Ascending aorta (tissue), 2 donors: ENCODE data around the gene CACNG5. TPM values are rescaled to one million over a fixed set of nuclear protein-coding genes. Genes with fewer than 3 reads are reported as not detected.

ENCODE experiments used
- DNase-seq, 2 donors: peaks; one replicate each; pipeline ENCODE4 v3.0.0-alpha.2; 2019; ENCODE audit warnings: low spot score in 2 of 2
- H3K27ac ChIP-seq, 2 donors: fragments of 200-600 bp; sonication (generic); one replicate each; pipeline ENCODE4 v1.5.1; 2016 to 2017; ENCODE audit warnings: mild to moderate bottlenecking in 1 of 2
- H3K27me3 ChIP-seq: fragments of 200-600 bp; sonication (generic); one replicate; pipeline ENCODE4 v1.5.1; 2017
- H3K36me3 ChIP-seq, 2 donors: fragments of 200-600 bp; sonication (generic); one replicate each; pipeline ENCODE4 v1.5.1; 2016
- H3K4me1 ChIP-seq, 2 donors: fragments of 200-600 bp; sonication (generic); one replicate each; pipeline ENCODE4 v1.5.1; 2016 to 2017; ENCODE audit warnings: mild to moderate bottlenecking in 1 of 2
- H3K4me3 ChIP-seq, 2 donors: fragments of 200-600 bp; sonication (generic); one replicate each; pipeline ENCODE4 v1.5.1; 2016 to 2017; ENCODE audit warnings: mild to moderate bottlenecking in 1 of 2
- H3K9me3 ChIP-seq, 2 donors: fragments of 200-600 bp; sonication (generic); one replicate each; pipeline ENCODE4 v1.5.1; 2016
- CTCF ChIP-seq, 3 experiments: fragments of 200-600 bp in 2 of 3; fragments of 450-650 bp in 1 of 3; sonication (generic) in 2 of 3; IDR thresholded peaks; one replicate each; pipeline ENCODE4 v1.5.1; 2016 to 2019; ENCODE audit warnings: antibody characterized with exemption in 3 of 3, mild to moderate bottlenecking in 1 of 3, moderate library complexity in 1 of 3
- intact Hi-C: fragments of 100-400 bp; cut with DNase I; formaldehyde crosslinking; loops from one replicate; pipeline ENCODE4 v1.15.1; 2023
- total RNA-seq: library from RNA; depleted of rRNA; stranded (reverse); fragments of >200 nt; gene quantifications from one replicate; pipeline ENCODE4 v1.1.0, GENCODE V29; 2016

The CACNG5 gene
- total RNA-seq, 1 donor from 2014 or later = not detected

DNA sequence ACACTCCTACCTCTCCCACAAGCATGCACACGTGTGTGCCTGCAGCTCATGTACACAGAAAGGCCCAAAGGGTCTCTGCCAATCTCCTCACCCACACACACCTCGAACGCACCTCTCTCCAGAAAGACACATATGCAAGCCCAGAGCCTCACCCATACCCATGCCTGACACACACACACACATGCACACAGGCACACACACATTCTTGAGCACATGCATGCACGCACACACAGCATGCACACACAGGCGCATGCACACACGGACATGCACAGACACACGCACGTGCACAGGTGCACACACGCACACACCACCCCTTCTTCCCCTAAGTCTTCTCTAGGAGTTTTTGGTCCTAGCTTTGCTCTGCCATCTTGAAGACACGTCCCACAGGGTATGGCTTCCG lies 80.9 kb downstream of the CACNG5 start:
- no peaks in the 10 kb centered on the region for H3K36me3 ChIP-seq
- no peaks in the 10 kb centered on the region for H3K4me1 ChIP-seq
- no peak for DNase-seq
- TF ChIP-seq CTCF (IDR thresholded peaks at IDR 0.05) = no peak
- intact Hi-C loops = no loop called here
- H3K27me3 ChIP-seq = no peaks in the 10 kb centered on the region
- no peaks in the 10 kb centered on the region for H3K9me3 ChIP-seq
- H3K27ac ChIP-seq = no peak overlapping the region
- H3K4me3 ChIP-seq = no peak overlapping the region

- no peak for DNase-seq
- Histone ChIP-seq H3K4me1 (no peaks in the 10 kb centered on the region), H3K27ac (no peak overlapping the region), H3K27me3 (no peaks in the 10 kb centered on the region), H3K9me3 (no peaks in the 10 kb centered on the region), H3K36me3 (no peaks in the 10 kb centered on the region), H3K4me3 (no peak overlapping the region)
- intact Hi-C loops = no loop called here
- TF ChIP-seq CTCF (IDR thresholded peaks at IDR 0.05) = no peak
Observed at GRCh38 chr17:66916946-66917345, 82.0 kb downstream of the CACNG5 start.

DNA sequence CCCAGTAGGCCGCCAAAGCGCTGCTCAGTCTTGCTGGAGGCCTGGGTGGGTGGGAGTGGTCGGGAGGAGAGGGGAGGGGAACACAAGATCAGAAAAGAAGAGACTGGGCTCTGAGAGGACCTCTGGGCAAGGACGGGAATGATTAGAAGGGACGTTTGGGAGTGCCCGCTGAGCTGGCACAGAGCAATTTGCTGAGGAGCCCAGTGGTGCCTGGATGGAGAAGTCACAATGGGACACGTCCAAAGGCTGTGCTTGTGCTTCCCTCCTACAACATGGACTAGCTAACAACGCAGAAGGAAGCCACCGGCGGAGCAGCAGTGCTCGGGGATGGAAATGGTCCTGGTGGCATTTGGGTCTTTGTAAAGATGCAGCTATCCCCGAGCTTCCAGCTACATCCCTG lies 84.0 kb downstream of the CACNG5 start:
- DNase-seq = no peak
- H3K27me3 ChIP-seq = no peaks in the 10 kb centered on the region
- intact Hi-C loops = no loop called here

DNA sequence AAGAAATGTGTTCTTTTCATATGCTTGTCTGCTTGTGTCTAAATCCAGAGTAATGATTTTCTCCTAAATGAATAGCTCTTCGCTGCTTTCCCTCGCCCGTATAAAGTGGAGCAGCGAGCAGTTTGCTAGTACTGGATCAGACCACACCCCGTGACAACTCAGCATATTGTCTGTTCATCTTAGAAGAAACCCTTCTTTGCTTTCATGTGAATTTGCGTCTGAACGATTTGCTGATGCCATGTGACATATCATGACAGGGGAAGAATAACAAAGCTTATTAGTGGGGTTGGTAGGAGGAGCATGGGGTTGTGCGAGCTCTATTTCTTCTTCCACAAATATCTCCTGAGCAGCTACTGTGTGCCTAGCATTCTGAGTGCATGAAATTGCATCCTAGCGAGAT lies 85.5 kb downstream of the CACNG5 start:
- intact Hi-C loops = no loop called here
- H3K27me3 ChIP-seq = no peaks in the 10 kb centered on the region
- no peak overlapping the region for H3K4me3 ChIP-seq
- TF ChIP-seq CTCF (IDR thresholded peaks at IDR 0.05) = no peak
- H3K27ac ChIP-seq = no peak overlapping the region
- DNase-seq = no peak
- no peaks in the 10 kb centered on the region for H3K9me3 ChIP-seq
- H3K4me1 ChIP-seq = no peaks in the 10 kb centered on the region
- no peaks in the 10 kb centered on the region for H3K36me3 ChIP-seq

More for the DNA sequence above, 84.0 kb downstream of the CACNG5 start:
- Histone ChIP-seq H3K36me3 (no peaks in the 10 kb centered on the region), H3K27ac (no peak overlapping the region), H3K4me3 (no peak overlapping the region), H3K4me1 (no peaks in the 10 kb centered on the region), H3K9me3 (no peaks in the 10 kb centered on the region)
- TF ChIP-seq CTCF (IDR thresholded peaks at IDR 0.05) = no peak

DNA sequence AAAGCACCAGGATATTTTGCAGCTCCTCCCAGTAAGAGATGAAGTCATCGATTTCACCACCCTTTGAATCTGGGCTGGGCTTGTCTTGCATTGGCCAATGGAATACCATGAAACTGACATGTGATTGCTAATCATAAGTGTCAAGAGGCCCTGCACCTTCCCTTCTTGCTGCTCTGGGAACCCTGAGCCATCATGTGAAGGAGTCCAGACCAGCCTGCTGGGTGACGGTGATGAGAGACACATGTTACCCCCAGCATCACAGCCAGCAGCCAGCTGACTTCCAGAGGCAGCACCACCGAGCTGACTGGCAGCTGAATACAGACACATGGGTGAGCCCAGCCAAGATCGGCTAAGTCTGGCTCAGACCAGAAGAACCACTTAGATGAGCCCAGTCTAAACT lies 86.0 kb downstream of the CACNG5 start:
- intact Hi-C loops = no loop called here
- no peak overlapping the region for H3K27ac ChIP-seq
- DNase-seq = no peak
- H3K36me3 ChIP-seq = no peaks in the 10 kb centered on the region
- no peaks in the 10 kb centered on the region for H3K9me3 ChIP-seq
- H3K4me1 ChIP-seq = no peaks in the 10 kb centered on the region
- TF ChIP-seq CTCF (IDR thresholded peaks at IDR 0.05) = no peak
- H3K4me3 ChIP-seq = no peak overlapping the region
- H3K27me3 ChIP-seq = no peaks in the 10 kb centered on the region

GRCh38 chr17:66923886-66924285 lies 89.0 kb downstream of the CACNG5 start:
- H3K27me3 ChIP-seq = no peaks in the 10 kb centered on the region
- no peaks in the 10 kb centered on the region for H3K4me1 ChIP-seq
- DNase-seq = no peak
- H3K27ac ChIP-seq = no peak overlapping the region
- TF ChIP-seq CTCF (IDR thresholded peaks at IDR 0.05) = no peak
- intact Hi-C loops = no loop called here
- no peaks in the 10 kb centered on the region for H3K9me3 ChIP-seq
- H3K4me3 ChIP-seq = no peak overlapping the region
- H3K36me3 ChIP-seq = no peaks in the 10 kb centered on the region
